Fibroblast of lung (primary cell): ENCODE results near the gene OR7C1. TPM values are rescaled to one million over a fixed set of nuclear protein-coding genes. Genes with fewer than 3 reads are reported as not detected.

ENCODE experiments used
- DNase-seq, 2 donors: peaks; one replicate each; pipeline versions ENCODE4 v3.0.0 to v3.0.0-alpha.2; 2010; ENCODE audit warnings: low read depth in 2 of 2
- H2AFZ ChIP-seq: 2 replicates; pipeline ENCODE4 v1.5.1; 2012; ENCODE audit warnings: low read length, control low read depth, inconsistent platforms
- H3K27ac ChIP-seq: 2 replicates; pipeline ENCODE4 v1.5.1; 2011; ENCODE audit warnings: low read length, control low read depth; ENCODE audit not compliant: insufficient read depth
- H3K27me3 ChIP-seq: 2 replicates; pipeline ENCODE4 v1.5.1; 2011; ENCODE audit warnings: mild to moderate bottlenecking, low read length; ENCODE audit not compliant: control insufficient read depth, insufficient read depth
- H3K36me3 ChIP-seq: 2 replicates; pipeline ENCODE4 v1.5.1; 2011; ENCODE audit warnings: low read length; ENCODE audit not compliant: control insufficient read depth, insufficient read depth
- H3K4me1 ChIP-seq: 2 replicates; pipeline ENCODE4 v1.5.1; 2011; ENCODE audit warnings: low read length; ENCODE audit not compliant: control insufficient read depth, insufficient read depth; ENCODE audit errors: extremely low read depth
- H3K4me2 ChIP-seq: 2 replicates; pipeline ENCODE4 v1.5.1; 2011; ENCODE audit warnings: low read length, control low read depth; ENCODE audit not compliant: insufficient read depth; ENCODE audit errors: extremely low read depth
- H3K4me3 ChIP-seq, 4 experiments: fragments of 200-600 bp in 1 of 4; sonication (generic) in 1 of 4; replicated peaks in 1 of 4; 2 replicates each; pipeline ENCODE4 v1.5.1; 2011 to 2016; ENCODE audit warnings: low read length in 4 of 4, low read depth in 3 of 4, mild to moderate bottlenecking in 3 of 4, control low read depth in 2 of 4, inconsistent platforms in 1 of 4, mixed read lengths in 1 of 4; ENCODE audit not compliant: insufficient read depth in 1 of 4; ENCODE audit errors: control extremely low read depth in 1 of 4
- H3K79me2 ChIP-seq: 2 replicates; pipeline ENCODE4 v1.5.1; 2012; ENCODE audit warnings: mild to moderate bottlenecking, low read length, inconsistent platforms; ENCODE audit not compliant: control insufficient read depth, insufficient read depth
- H3K9ac ChIP-seq: 2 replicates; pipeline ENCODE4 v1.5.1; 2011; ENCODE audit warnings: mild to moderate bottlenecking, low read length, control low read depth; ENCODE audit not compliant: insufficient read depth
- H3K9me3 ChIP-seq: 2 replicates; pipeline ENCODE4 v1.5.1; 2012; ENCODE audit warnings: low read depth, low read length; ENCODE audit not compliant: control insufficient read depth, insufficient read depth
- H4K20me1 ChIP-seq: 2 replicates; pipeline ENCODE4 v1.5.1; 2011; ENCODE audit warnings: low read length; ENCODE audit not compliant: control insufficient read depth, insufficient read depth; ENCODE audit errors: extremely low read depth
- CTCF ChIP-seq, 2 donors: IDR thresholded peaks in 1 of 2; conservative IDR thresholded peaks in 1 of 2; 1 replicate in 1 of 2; 2 replicates in 1 of 2; pipeline ENCODE4 v1.5.1; 2011 to 2012; ENCODE audit warnings: low read length in 2 of 2, control low read depth in 1 of 2, inconsistent platforms in 1 of 2, low read depth in 1 of 2, mild to moderate bottlenecking in 1 of 2
- EZH2 ChIP-seq: IDR thresholded peaks from 2 replicates; pipeline ENCODE4 v1.5.1; 2012; ENCODE audit warnings: low read length, control low read depth, mild to moderate bottlenecking; ENCODE audit errors: missing control alignments
- polyA plus RNA-seq, 2 donors: library from polyadenylated mRNA; depleted of rRNA in 1 of 2; stranded (reverse) in 1 of 2; unstranded in 1 of 2; fragments of >200 nt; gene quantifications; 2 replicates each; pipeline ENCODE4 v1.2.1, GENCODE V29; 2011 to 2012; ENCODE audit warnings: missing spikeins in 1 of 2
- total RNA-seq: library from RNA; depleted of rRNA; stranded (reverse); fragments of >200 nt; gene quantifications from 2 replicates; pipeline ENCODE4 v1.2.1, GENCODE V29; 2014

The OR7C1 gene
- total and polyA plus RNA-seq, 2 donors (not counting 1 experiment from before 2014, with no cell fraction given) = not detected

- no peak for DNase-seq
- no peaks in the 10 kb centered on the region for H4K20me1 ChIP-seq
- no peaks in the 10 kb centered on the region for H3K79me2 ChIP-seq
- H3K9ac ChIP-seq = no peak overlapping the region
- no peaks in the 10 kb centered on the region for H3K4me1 ChIP-seq
- H3K4me3 ChIP-seq = no peak overlapping the region
- H3K27ac ChIP-seq = no peak overlapping the region
- no peaks in the 10 kb centered on the region for H3K9me3 ChIP-seq
- H3K27me3 ChIP-seq = no peaks in the 10 kb centered on the region
- no peak overlapping the region for H3K4me2 ChIP-seq
- H3K36me3 ChIP-seq = no peaks in the 10 kb centered on the region
- no peak overlapping the region for H2AFZ ChIP-seq
- TF ChIP-seq CTCF (conservative IDR thresholded peaks at IDR 0.05 in 1 of 2, IDR thresholded peaks at IDR 0.05 in 1 of 2; ENCODE audit: low read depth in 1 of 2, low read length in 2 of 2) = no peak
- TF ChIP-seq EZH2 = no peak
These were observed 73.4 kb downstream of the OR7C1 start for GRCh38 chr19:14761607-14762006.

- no peaks in the 10 kb centered on the region for H3K9me3 ChIP-seq
- no peak overlapping the region for H3K4me3 ChIP-seq
- no peak for TF ChIP-seq CTCF (conservative IDR thresholded peaks at IDR 0.05 in 1 of 2, IDR thresholded peaks at IDR 0.05 in 1 of 2; ENCODE audit: low read depth in 1 of 2, low read length in 2 of 2)
- TF ChIP-seq EZH2 = no peak
- no peaks in the 10 kb centered on the region for H3K4me1 ChIP-seq
- H3K4me2 ChIP-seq = no peak overlapping the region
- H3K79me2 ChIP-seq = no peaks in the 10 kb centered on the region
- no peak overlapping the region for H2AFZ ChIP-seq
- H3K27ac ChIP-seq = no peak overlapping the region
- H3K27me3 ChIP-seq = no peaks in the 10 kb centered on the region
- H3K36me3 ChIP-seq = no peaks in the 10 kb centered on the region
- no peaks in the 10 kb centered on the region for H4K20me1 ChIP-seq
- H3K9ac ChIP-seq = no peak overlapping the region
- DNase-seq = no peak
These were observed 76.2 kb downstream of the OR7C1 start for GRCh38 chr19:14758816-14759215.

- Histone ChIP-seq H3K27me3 (no peaks in the 10 kb centered on the region), H3K9me3 (no peaks in the 10 kb centered on the region), H4K20me1 (no peaks in the 10 kb centered on the region), H3K9ac (no peak overlapping the region), H3K4me3 (no peak overlapping the region), H2AFZ (no peak overlapping the region), H3K4me2 (no peak overlapping the region), H3K36me3 (no peaks in the 10 kb centered on the region), H3K4me1 (no peaks in the 10 kb centered on the region), H3K27ac (no peak overlapping the region), H3K79me2 (no peaks in the 10 kb centered on the region)
- TF ChIP-seq CTCF (conservative IDR thresholded peaks at IDR 0.05 in 1 of 2, IDR thresholded peaks at IDR 0.05 in 1 of 2; ENCODE audit: low read depth in 1 of 2, low read length in 2 of 2) (no peak), EZH2 (no peak)
- DNase-seq = no peak
These were observed 86.4 kb downstream of the OR7C1 start for GRCh38 chr19:14748601-14749000.

Other genes with a start within 250 kb of the OR7C1 start
- gene ADGRE3, start 160.3 kb downstream of the OR7C1 start, total RNA-seq = not detected in 2 replicates
- not detected in 2 replicates for gene ADGRE3, start 160.3 kb downstream of the OR7C1 start, polyA plus RNA-seq
- 26.7 and 26.9 TPM in 2 replicates for gene ZNF333, start 145.1 kb downstream of the OR7C1 start, total RNA-seq
- gene ZNF333, start 145.1 kb downstream of the OR7C1 start, polyA plus RNA-seq = 7.2 and 10.0 TPM in 2 replicates
- gene ADGRE2, start 56.6 kb downstream of the OR7C1 start, total RNA-seq = under 0.01 TPM in 2 replicates
- gene ADGRE2, start 56.6 kb downstream of the OR7C1 start, polyA plus RNA-seq = 0.07 and 0.15 TPM in 2 replicates
- gene OR7A5, start within 50 bp of the OR7C1 start, total RNA-seq = not detected in 2 replicates
- not detected in 2 replicates for gene OR7A5, start within 50 bp of the OR7C1 start, polyA plus RNA-seq
- not detected in 2 replicates for gene OR7A10, start 13.7 kb upstream of the OR7C1 start, total RNA-seq
- not detected in 2 replicates for gene OR7A10, start 13.7 kb upstream of the OR7C1 start, polyA plus RNA-seq
- gene OR7A17, start 50.9 kb upstream of the OR7C1 start, total RNA-seq = not detected in 2 replicates
- gene OR7A17, start 50.9 kb upstream of the OR7C1 start, polyA plus RNA-seq = not detected in 2 replicates
- gene OR7C2, start 106.3 kb upstream of the OR7C1 start, total RNA-seq = not detected in 2 replicates
- gene OR7C2, start 106.3 kb upstream of the OR7C1 start, polyA plus RNA-seq = not detected in 2 replicates
- not detected in 2 replicates for gene SLC1A6, start 144.7 kb upstream of the OR7C1 start, total RNA-seq
- not detected in 2 replicates for gene SLC1A6, start 144.7 kb upstream of the OR7C1 start, polyA plus RNA-seq
- not detected in 2 replicates for gene CASP14, start 214.3 kb upstream of the OR7C1 start, total RNA-seq
- not detected in 2 replicates for gene CASP14, start 214.3 kb upstream of the OR7C1 start, polyA plus RNA-seq
- gene OR1I1, start 247.0 kb upstream of the OR7C1 start, total RNA-seq = not detected in 2 replicates
- not detected in 2 replicates for gene OR1I1, start 247.0 kb upstream of the OR7C1 start, polyA plus RNA-seq